Gastrocnemius medialis (tissue), 4 donors: ENCODE measurements around the gene SMYD5. TPM values are rescaled to one million over a fixed set of nuclear protein-coding genes. Genes with fewer than 3 reads are reported as not detected.

Experiments used
- ATAC-seq, 2 donors: fragments of 150-250 bp; one replicate each; pipeline ENCODE4 v1.9.1; 2016
- DNase-seq, 2 donors: peaks; one replicate each; pipeline ENCODE4 v3.0.0-alpha.2; 2019
- H3K27ac ChIP-seq, 4 donors: fragments of 200-600 bp; sonication (generic); 1 replicate in 1 of 4; 2 replicates in 3 of 4; pipeline ENCODE4 v1.5.1; 2016 to 2018; ENCODE audit warnings: mild to moderate bottlenecking in 2 of 4, moderate library complexity in 1 of 4
- H3K27me3 ChIP-seq, 3 donors: fragments of 200-600 bp; sonication (generic) in 2 of 3; 1 replicate in 1 of 3; 2 replicates in 2 of 3; pipeline versions ENCODE4 v1.5.1 to v1.6.0; 2016 to 2019; ENCODE audit warnings: mild to moderate bottlenecking in 1 of 3, moderate library complexity in 1 of 3
- H3K36me3 ChIP-seq, 2 donors: fragments of 200-600 bp; sonication (generic) in 1 of 2; one replicate each; pipeline ENCODE4 v1.5.1; 2017 to 2018
- H3K4me1 ChIP-seq, 2 donors: fragments of 200-600 bp; sonication (generic) in 1 of 2; one replicate each; pipeline ENCODE4 v1.5.1; 2016 to 2017; ENCODE audit warnings: mild to moderate bottlenecking in 2 of 2
- H3K4me3 ChIP-seq, 4 donors: fragments of 200-600 bp; sonication (generic) in 3 of 4; 1 replicate in 1 of 4; 2 replicates in 3 of 4; pipeline ENCODE4 v1.5.1; 2016 to 2019; ENCODE audit warnings: mild to moderate bottlenecking in 2 of 4
- H3K9me3 ChIP-seq, 3 donors: fragments of 200-600 bp; sonication (generic) in 2 of 3; 1 replicate in 1 of 3; 2 replicates in 2 of 3; pipeline ENCODE4 v1.5.1; 2016 to 2019
- POLR2A ChIP-seq, 2 donors: fragments of 450-650 bp; IDR thresholded peaks; one replicate each; pipeline ENCODE4 v1.6.1; 2017; ENCODE audit warnings: antibody characterized with exemption in 2 of 2, mild to moderate bottlenecking in 2 of 2, moderate library complexity in 2 of 2
- in situ Hi-C, 4 donors: fragments of 200-750 bp; cut with MboI; loops; one replicate each; pipeline versions ENCODE4 v1.15.0 to v1.8.0; 2017; ENCODE audit warnings: low sequenced_read_pairs in 4 of 4
- intact Hi-C: fragments of 100-400 bp; cut with DNase I; formaldehyde crosslinking; loops from one replicate; pipeline ENCODE4 v1.15.1; 2023; ENCODE audit warnings: low total_unique reads
- total RNA-seq, 4 donors: library from RNA; depleted of rRNA; stranded (reverse); fragments of >200 nt; gene quantifications; one replicate each; pipeline versions ENCODE4 v1.1.0 to v1.2.3, GENCODE V29; 2016
- TF ChIP-seq, protein P1 (sequence below), 5 experiments: fragments of 450-650 bp in 3 of 5; fragments of 200-600 bp in 2 of 5; sonication (generic) in 2 of 5; IDR thresholded peaks in 4 of 5; conservative IDR thresholded peaks in 1 of 5; 1 replicate in 4 of 5; 2 replicates in 1 of 5; pipeline ENCODE4 v1.5.1; 2016 to 2019; ENCODE audit warnings: antibody characterized with exemption in 5 of 5, mild to moderate bottlenecking in 3 of 5, moderate library complexity in 3 of 5

The SMYD5 gene
- total RNA-seq, 4 donors from 2014 or later = 9.8 to 17.7 (median 13.7) TPM

DNA sequence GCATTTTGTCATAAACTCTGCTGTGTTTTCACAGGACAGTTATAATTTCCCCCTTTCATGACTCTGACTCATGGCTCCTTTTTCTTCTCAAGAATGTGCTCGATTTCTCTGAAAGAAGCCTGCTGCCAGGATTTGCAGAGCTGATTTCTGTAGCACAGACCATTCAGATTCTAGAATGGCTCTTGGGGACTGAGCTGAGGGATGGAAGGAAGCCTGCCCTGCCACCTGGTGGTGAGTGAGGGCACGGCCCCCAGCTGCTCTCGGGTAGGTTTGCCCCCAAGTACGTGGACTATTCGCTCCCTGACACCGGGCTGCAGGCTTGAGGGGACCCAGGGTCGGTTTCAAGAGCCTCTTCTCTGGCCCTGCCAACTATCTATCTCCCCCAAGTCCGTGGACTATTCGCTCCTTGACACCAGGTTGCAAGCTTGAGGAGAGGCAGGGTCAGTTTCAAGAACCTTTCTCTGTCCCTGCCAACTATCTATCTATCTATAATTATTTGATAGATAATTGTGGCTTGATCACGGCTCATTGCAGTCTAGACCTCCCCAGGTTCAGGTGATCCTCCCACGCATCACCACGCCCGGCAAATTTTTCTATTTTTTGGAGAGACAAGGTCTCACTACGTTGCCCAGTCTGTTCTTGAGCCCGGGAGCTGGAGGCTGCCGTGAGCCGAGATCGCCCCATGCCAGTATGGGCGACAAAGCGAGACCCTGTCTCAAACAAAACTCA, 1.4 kb upstream of the SMYD5 start:
- Histone ChIP-seq H3K36me3 (no peaks in the 10 kb centered on the region), H3K27me3 (no peaks in the 10 kb centered on the region), H3K4me3 (no peak overlapping the region), H3K27ac (peak overlapping the region in 1 of 4 donors; percentile 58), H3K4me1 (peaks cover 9 to 12% of the 10 kb centered on the region in 2 donors), H3K9me3 (no peaks in the 10 kb centered on the region)
- no peak for TF ChIP-seq POLR2A (IDR thresholded peaks at IDR 0.05)
- TF ChIP-seq, protein P1, sequence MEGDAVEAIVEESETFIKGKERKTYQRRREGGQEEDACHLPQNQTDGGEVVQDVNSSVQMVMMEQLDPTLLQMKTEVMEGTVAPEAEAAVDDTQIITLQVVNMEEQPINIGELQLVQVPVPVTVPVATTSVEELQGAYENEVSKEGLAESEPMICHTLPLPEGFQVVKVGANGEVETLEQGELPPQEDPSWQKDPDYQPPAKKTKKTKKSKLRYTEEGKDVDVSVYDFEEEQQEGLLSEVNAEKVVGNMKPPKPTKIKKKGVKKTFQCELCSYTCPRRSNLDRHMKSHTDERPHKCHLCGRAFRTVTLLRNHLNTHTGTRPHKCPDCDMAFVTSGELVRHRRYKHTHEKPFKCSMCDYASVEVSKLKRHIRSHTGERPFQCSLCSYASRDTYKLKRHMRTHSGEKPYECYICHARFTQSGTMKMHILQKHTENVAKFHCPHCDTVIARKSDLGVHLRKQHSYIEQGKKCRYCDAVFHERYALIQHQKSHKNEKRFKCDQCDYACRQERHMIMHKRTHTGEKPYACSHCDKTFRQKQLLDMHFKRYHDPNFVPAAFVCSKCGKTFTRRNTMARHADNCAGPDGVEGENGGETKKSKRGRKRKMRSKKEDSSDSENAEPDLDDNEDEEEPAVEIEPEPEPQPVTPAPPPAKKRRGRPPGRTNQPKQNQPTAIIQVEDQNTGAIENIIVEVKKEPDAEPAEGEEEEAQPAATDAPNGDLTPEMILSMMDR (IDR thresholded peaks at IDR 0.05 in 4 of 5, conservative IDR thresholded peaks at IDR 0.05 in 1 of 5) = peak; percentile 57 to 88 (median 78)
- intact Hi-C loops (loop anchor here (1.0 to 5.0 kb wide), 2 partner anchors 35 to 100 kb away; partner anchors contain the start of gene RAB11FIP5), in situ Hi-C loops (no loop called here)
- DNase-seq (peak; percentile 32 to 56), ATAC-seq (peak; percentile 38 to 48)

- in situ Hi-C loops (no loop called here), intact Hi-C loops (no loop called here)
- no peak for ATAC-seq
- no peaks in the 10 kb centered on the region for H3K9me3 ChIP-seq
- H3K27ac ChIP-seq = peak overlapping the region in 1 of 4 donors; percentile 70
- peak overlapping the region in 2 of 4 donors; percentile 88 to 96 for H3K4me3 ChIP-seq
- no peak for TF ChIP-seq POLR2A (IDR thresholded peaks at IDR 0.05)
- TF ChIP-seq, protein P1 (IDR thresholded peaks at IDR 0.05 in 4 of 5, conservative IDR thresholded peaks at IDR 0.05 in 1 of 5) = no peak
- H3K36me3 ChIP-seq = no peaks in the 10 kb centered on the region
- H3K4me1 ChIP-seq = peaks cover 12 to 23% of the 10 kb centered on the region in 2 donors
- no peaks in the 10 kb centered on the region for H3K27me3 ChIP-seq
- DNase-seq = no peak
Observed at GRCh38 chr2:73215254-73215653, 1.2 kb downstream of the SMYD5 start.

- no peaks in the 10 kb centered on the region for H3K9me3 ChIP-seq
- DNase-seq = no peak
- in situ Hi-C loops = no loop called here
- peaks cover 12 to 23% of the 10 kb centered on the region in 2 donors for H3K4me1 ChIP-seq
- TF ChIP-seq, protein P1 (IDR thresholded peaks at IDR 0.05 in 4 of 5, conservative IDR thresholded peaks at IDR 0.05 in 1 of 5) = no peak
- no peak for TF ChIP-seq POLR2A (IDR thresholded peaks at IDR 0.05)
- H3K36me3 ChIP-seq = peaks cover 0 to 12% of the 10 kb centered on the region in 2 donors
- no peak for ATAC-seq
- intact Hi-C loops = no loop called here
- peak overlapping the region in 3 of 4 donors; percentile 35 to 68 (median 61) for H3K27ac ChIP-seq
- H3K27me3 ChIP-seq = no peaks in the 10 kb centered on the region
- H3K4me3 ChIP-seq = no peak overlapping the region
Observed at GRCh38 chr2:73217160-73217559, 3.1 kb downstream of the SMYD5 start.

- no peaks in the 10 kb centered on the region for H3K9me3 ChIP-seq
- intact Hi-C loops = no loop called here
- peaks cover 12 to 23% of the 10 kb centered on the region in 2 donors for H3K4me1 ChIP-seq
- H3K27ac ChIP-seq = peak overlapping the region; percentile 14 to 68 (median 48)
- no peak overlapping the region for H3K4me3 ChIP-seq
- ATAC-seq = no peak
- H3K27me3 ChIP-seq = no peaks in the 10 kb centered on the region
- peaks cover 0 to 19% of the 10 kb centered on the region in 2 donors for H3K36me3 ChIP-seq
- DNase-seq = no peak
- TF ChIP-seq, protein P1 (IDR thresholded peaks at IDR 0.05 in 4 of 5, conservative IDR thresholded peaks at IDR 0.05 in 1 of 5) = no peak
- TF ChIP-seq POLR2A (IDR thresholded peaks at IDR 0.05) = no peak
- in situ Hi-C loops = no loop called here
Observed at GRCh38 chr2:73217826-73218225, 3.8 kb downstream of the SMYD5 start.
